ENCODE measurements around the gene CGB7.

DNA sequence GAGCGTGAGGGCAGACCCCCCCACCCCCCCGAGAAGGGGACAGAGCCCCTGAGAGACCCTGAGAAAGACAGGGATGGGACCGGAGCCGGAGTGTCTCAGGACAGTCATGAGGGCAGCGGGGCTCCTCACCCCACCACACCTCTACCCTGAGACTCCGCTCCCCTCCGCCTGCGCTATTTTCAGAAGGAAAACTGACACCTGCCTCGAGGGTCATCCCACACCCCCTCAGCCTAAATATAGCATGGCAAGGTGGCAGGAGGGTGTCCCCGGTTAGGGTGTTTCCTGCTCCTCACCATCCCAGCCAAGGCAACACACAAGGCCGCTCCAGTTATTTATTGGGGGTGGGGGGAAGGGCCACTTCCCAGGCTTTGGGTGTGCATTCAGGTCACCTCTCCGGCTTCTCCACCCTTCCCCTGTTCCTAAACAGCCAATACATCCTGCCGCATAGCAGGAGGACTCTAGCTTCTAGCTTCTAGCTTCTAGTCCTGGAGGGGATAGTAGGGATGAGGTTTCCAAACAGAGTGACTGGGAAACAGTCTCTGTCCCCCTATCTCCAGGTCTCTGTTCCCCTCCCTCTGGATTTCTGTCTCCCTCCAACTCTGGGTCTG lies 8.5 kb upstream of the CGB7 start:
- no peak for TF ChIP-seq POLR2A (IDR thresholded peaks at IDR 0.05)
- TF ChIP-seq, protein P1, sequence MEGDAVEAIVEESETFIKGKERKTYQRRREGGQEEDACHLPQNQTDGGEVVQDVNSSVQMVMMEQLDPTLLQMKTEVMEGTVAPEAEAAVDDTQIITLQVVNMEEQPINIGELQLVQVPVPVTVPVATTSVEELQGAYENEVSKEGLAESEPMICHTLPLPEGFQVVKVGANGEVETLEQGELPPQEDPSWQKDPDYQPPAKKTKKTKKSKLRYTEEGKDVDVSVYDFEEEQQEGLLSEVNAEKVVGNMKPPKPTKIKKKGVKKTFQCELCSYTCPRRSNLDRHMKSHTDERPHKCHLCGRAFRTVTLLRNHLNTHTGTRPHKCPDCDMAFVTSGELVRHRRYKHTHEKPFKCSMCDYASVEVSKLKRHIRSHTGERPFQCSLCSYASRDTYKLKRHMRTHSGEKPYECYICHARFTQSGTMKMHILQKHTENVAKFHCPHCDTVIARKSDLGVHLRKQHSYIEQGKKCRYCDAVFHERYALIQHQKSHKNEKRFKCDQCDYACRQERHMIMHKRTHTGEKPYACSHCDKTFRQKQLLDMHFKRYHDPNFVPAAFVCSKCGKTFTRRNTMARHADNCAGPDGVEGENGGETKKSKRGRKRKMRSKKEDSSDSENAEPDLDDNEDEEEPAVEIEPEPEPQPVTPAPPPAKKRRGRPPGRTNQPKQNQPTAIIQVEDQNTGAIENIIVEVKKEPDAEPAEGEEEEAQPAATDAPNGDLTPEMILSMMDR (IDR thresholded peaks at IDR 0.05): no peak

All from suprapubic skin (tissue), 3 donors.